CD4-positive, alpha-beta T cell treated with Interleukin-4 for 1 hour (primary cell): ENCODE results near the gene SEPTIN1.

Experiments
- DNase-seq, 2 donors: peaks; one replicate each; pipeline ENCODE4 v3.0.0-alpha.2; 2020 to 2022

The SEPTIN1 gene

GRCh38 chr16:30376461-30376902 is 5.9 kb downstream of the SEPTIN1 start:
- DNase-seq, result no peak

GRCh38 chr16:30375864-30376263 is 6.5 kb downstream of the SEPTIN1 start:
- DNase-seq, result no peak

GRCh38 chr16:30374538-30374937 is 7.8 kb downstream of the SEPTIN1 start, which contains the start of gene MYL11:
TSS of gene MYL11 (plus strand) at chr16:30374802. CDS start at chr16:30374858, 56 bp downstream.
- no peak for DNase-seq

- no peak for DNase-seq
Observed at GRCh38 chr16:30372725-30373124, 9.6 kb downstream of the SEPTIN1 start.

GRCh38 chr16:30372038-30372712 is 10.2 kb downstream of the SEPTIN1 start:
- DNase-seq, result no peak

- DNase-seq, result no peak
Observed at GRCh38 chr16:30371248-30371816, 11.0 kb downstream of the SEPTIN1 start.

GRCh38 chr16:30370456-30371247 is 11.7 kb downstream of the SEPTIN1 start, which contains the start of gene TBC1D10B:
TSS of gene TBC1D10B (minus strand) at chr16:30370494. CDS start at chr16:30370183, 311 bp downstream.
- peak; percentile 100 for DNase-seq

- no peak for DNase-seq
Observed at GRCh38 chr16:30369938-30370455, 12.4 kb downstream of the SEPTIN1 start.

- no peak for DNase-seq
Observed at GRCh38 chr16:30369091-30369937, 13.0 kb downstream of the SEPTIN1 start.

- DNase-seq, result no peak
Observed at GRCh38 chr16:30368792-30369090, 13.6 kb downstream of the SEPTIN1 start.

GRCh38 chr16:30368122-30368791 is 14.1 kb downstream of the SEPTIN1 start:
- peak in 1 of 2 donors; percentile 55 for DNase-seq

- no peak for DNase-seq
Observed at GRCh38 chr16:30367349-30368009, 14.9 kb downstream of the SEPTIN1 start.

GRCh38 chr16:30366511-30366910 is 15.8 kb downstream of the SEPTIN1 start:
- DNase-seq, result no peak

GRCh38 chr16:30365200-30365599 is 17.2 kb downstream of the SEPTIN1 start:
- DNase-seq, result no peak

- DNase-seq, result no peak
Observed at GRCh38 chr16:30361180-30361579, 21.2 kb downstream of the SEPTIN1 start.

- no peak for DNase-seq
Observed at GRCh38 chr16:30359871-30360170, 22.5 kb downstream of the SEPTIN1 start.

- DNase-seq, result no peak
Observed at GRCh38 chr16:30358990-30359870, 23.1 kb downstream of the SEPTIN1 start.

- no peak for DNase-seq
Observed at GRCh38 chr16:30358577-30358936, 23.8 kb downstream of the SEPTIN1 start.

- DNase-seq, result no peak
Observed at GRCh38 chr16:30357715-30358576, 24.4 kb downstream of the SEPTIN1 start.
